Retinal pigment epithelial cell (primary cell): ENCODE measurements around the gene LDLRAD3.
A peak's percentile ranks its signal among the peaks of the same experiment; 100 is the strongest.

Experiments
- DNase-seq: peaks from one replicate; pipeline ENCODE4 v3.0.0-alpha.2; 2010; ENCODE audit warnings: low read depth
- H3K4me3 ChIP-seq: 2 replicates; pipeline ENCODE4 v1.5.1; 2011; ENCODE audit warnings: mild to moderate bottlenecking, low read length, control low read depth, moderate library complexity
- CTCF ChIP-seq: conservative IDR thresholded peaks from 2 replicates; pipeline ENCODE4 v1.5.1; 2011; ENCODE audit warnings: low read depth, low read length, control low read depth, inconsistent platforms

The LDLRAD3 gene

DNA sequence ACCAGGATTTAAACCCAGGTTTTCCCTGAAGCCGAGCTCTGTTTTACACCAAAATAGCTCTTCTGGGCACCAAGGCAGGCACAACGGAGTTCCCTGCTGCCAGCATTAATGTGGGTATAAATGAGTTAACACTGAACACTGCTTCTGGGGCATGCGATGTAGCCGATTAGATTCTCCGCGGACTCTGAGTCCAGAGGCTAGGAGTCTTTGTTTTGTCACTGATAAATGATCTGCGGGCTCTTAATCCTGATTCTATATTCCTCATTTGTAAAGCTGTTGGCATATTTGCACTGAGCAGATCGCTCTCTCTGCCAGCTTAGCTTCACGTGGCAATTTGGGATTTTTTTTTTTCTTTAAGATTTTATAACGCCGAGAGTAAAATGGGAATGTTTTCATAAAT is 16.8 kb upstream of the LDLRAD3 start:
- no peak for DNase-seq
- peak overlapping the region; percentile 25 for H3K4me3 ChIP-seq
- TF ChIP-seq CTCF = no peak

GRCh38 chr11:35927682-35928081 is 16.2 kb upstream of the LDLRAD3 start:
- peak; percentile 37 for DNase-seq
- no peak for TF ChIP-seq CTCF
- H3K4me3 ChIP-seq = peak overlapping the region; percentile 25

GRCh38 chr11:35928688-35929395 is 15.0 kb upstream of the LDLRAD3 start:
- DNase-seq = no peak
- TF ChIP-seq CTCF = no peak
- H3K4me3 ChIP-seq = no peak overlapping the region

GRCh38 chr11:35930466-35930865 is 13.4 kb upstream of the LDLRAD3 start:
- no peak overlapping the region for H3K4me3 ChIP-seq
- no peak for TF ChIP-seq CTCF
- no peak for DNase-seq

DNA sequence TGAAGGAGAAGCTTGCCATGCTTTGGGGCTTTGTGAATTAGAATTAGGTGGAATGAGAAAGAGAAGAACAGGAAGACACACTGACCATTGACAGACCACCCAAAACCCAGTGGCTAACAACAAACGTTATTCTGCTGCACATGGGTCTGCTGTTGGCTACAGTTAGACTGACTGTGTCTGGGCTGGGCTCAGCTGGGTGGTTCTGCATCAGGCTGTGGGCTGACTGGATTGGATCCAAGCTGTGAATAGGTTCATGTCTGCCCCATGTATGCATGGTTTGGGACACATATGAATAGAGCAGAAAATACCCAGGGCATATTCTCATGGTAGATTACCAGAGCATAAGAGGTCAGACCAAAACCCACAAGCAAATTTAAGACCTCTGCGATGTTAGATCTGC is 11.7 kb upstream of the LDLRAD3 start:
- no peak for DNase-seq
- no peak for TF ChIP-seq CTCF
- no peak overlapping the region for H3K4me3 ChIP-seq

DNA sequence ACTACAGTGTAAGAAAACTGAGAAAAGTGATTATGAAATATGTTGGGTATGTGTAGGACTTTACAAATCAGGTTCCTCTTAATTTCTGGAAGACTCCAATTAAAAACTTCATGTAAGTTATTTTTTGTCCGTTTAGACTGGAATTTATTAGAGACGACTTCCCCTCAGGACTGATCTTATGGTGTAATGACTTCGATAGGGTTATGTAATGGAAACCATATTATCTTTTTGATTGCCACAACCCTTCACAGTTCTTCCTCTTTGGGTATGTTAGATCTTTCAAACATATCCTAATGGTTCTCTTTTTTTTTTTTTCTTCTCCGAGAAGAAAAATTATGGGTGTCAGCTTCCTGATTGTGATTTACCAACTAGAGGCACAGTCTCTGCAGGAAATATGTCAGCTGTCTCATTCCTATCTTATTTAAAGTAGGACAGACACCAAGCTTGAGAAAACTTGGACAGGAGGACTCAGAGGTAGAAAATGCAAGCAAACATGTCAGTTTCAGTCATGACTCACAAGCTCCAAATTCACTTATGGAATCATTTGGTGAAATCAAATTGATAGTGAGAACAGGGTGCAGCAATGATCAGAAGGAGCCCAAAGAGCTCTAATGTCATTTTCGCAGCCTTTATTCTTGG is 11.1 kb upstream of the LDLRAD3 start:
- H3K4me3 ChIP-seq = no peak overlapping the region
- TF ChIP-seq CTCF = no peak
- no peak for DNase-seq

- no peak overlapping the region for H3K4me3 ChIP-seq
- no peak for TF ChIP-seq CTCF
- DNase-seq = no peak
Observed at GRCh38 chr11:35933320-35933871, 10.5 kb upstream of the LDLRAD3 start.
